H1 (cell line): ENCODE results near the gene CACNG8. TPM values are rescaled to one million over a fixed set of nuclear protein-coding genes. Genes with fewer than 3 reads are reported as not detected.

Experiments
- CTCF ChIA-PET: fragments of 300-600 bp; sonication (Branson Sonifier 250); formaldehyde crosslinking; loops from one replicate; lab custom pipeline; 2021; ENCODE audit not compliant: partially characterized antibody; lab: Charles Lee
- POLR2A ChIA-PET: fragments of 300-600 bp; sonication (Branson Sonifier 250); formaldehyde crosslinking; loops from one replicate; lab custom pipeline; 2021; ENCODE audit warnings: inconsistent platforms; ENCODE audit not compliant: partially characterized antibody; lab: Charles Lee
- DNase-seq, 2 experiments: peaks; one replicate each; pipeline versions ENCODE4 v3.0.0 to v3.0.0-alpha.2; 2010 to 2022; ENCODE audit warnings: low spot score in 2 of 2, low read depth in 1 of 2, mixed read lengths in 1 of 2
- FAIRE-seq: peaks from 2 replicates; lab custom pipeline; 2011; peaks lifted over from hg19 to GRCh38; lab: Jason Lieb, UNC
- H2AFZ ChIP-seq: 2 replicates; pipeline ENCODE4 v1.8.1; 2012; ENCODE audit warnings: low read length, inconsistent platforms
- H2AK5ac ChIP-seq: 2 replicates; pipeline ENCODE4 v1.6.1; 2013; ENCODE audit warnings: low read depth, low read length
- H2BK120ac ChIP-seq: replicated peaks from 2 replicates; pipeline ENCODE3; 2013; ENCODE audit warnings: low read depth, low read length, inconsistent platforms
- H2BK12ac ChIP-seq: 2 replicates; pipeline ENCODE4 v1.6.1; 2013; ENCODE audit warnings: low read depth, low read length
- H2BK15ac ChIP-seq: 2 replicates; pipeline ENCODE4 v1.6.1; 2013; ENCODE audit warnings: low read length
- H2BK20ac ChIP-seq: 2 replicates; pipeline ENCODE4 v1.6.1; 2013; ENCODE audit warnings: low read length
- H2BK5ac ChIP-seq: 2 replicates; pipeline ENCODE4 v1.6.1; 2013; ENCODE audit warnings: low read depth, low read length
- H3K14ac ChIP-seq: 2 replicates; pipeline ENCODE4 v1.6.1; 2013; ENCODE audit warnings: inconsistent platforms; ENCODE audit not compliant: insufficient read length
- H3K18ac ChIP-seq: 2 replicates; pipeline ENCODE4 v1.6.1; 2013; ENCODE audit warnings: low read length; ENCODE audit errors: extremely low read depth
- H3K23ac ChIP-seq: 2 replicates; pipeline ENCODE4 v1.6.1; 2013; ENCODE audit warnings: inconsistent platforms; ENCODE audit not compliant: insufficient read length
- H3K23me2 ChIP-seq: 2 replicates; pipeline ENCODE4 v1.6.1; 2013; ENCODE audit warnings: low read depth, low read length
- H3K27ac ChIP-seq: 2 replicates; pipeline ENCODE4 v1.6.1; 2011; ENCODE audit warnings: low read depth, low read length, inconsistent platforms
- H3K27me3 ChIP-seq, 4 experiments: replicated peaks in 1 of 4; 1 replicate in 1 of 4; 2 replicates in 3 of 4; pipeline versions ENCODE4 v1.6.1 to v1.8.1; 2011 to 2013; ENCODE audit warnings: low read length in 3 of 4, mild to moderate bottlenecking in 3 of 4, inconsistent platforms in 2 of 4, mixed read lengths in 2 of 4, moderate library complexity in 1 of 4; ENCODE audit not compliant: control insufficient read depth in 3 of 4, insufficient read depth in 3 of 4; ENCODE audit errors: extremely low read depth in 1 of 4
- H3K36me3 ChIP-seq, 4 experiments: 2 replicates each; pipeline versions ENCODE4 v1.6.1 to v1.8.1; 2011 to 2013; ENCODE audit warnings: mild to moderate bottlenecking in 4 of 4, low read length in 3 of 4, moderate library complexity in 2 of 4, control low read depth in 1 of 4, inconsistent platforms in 1 of 4; ENCODE audit not compliant: insufficient read depth in 4 of 4, control insufficient read depth in 2 of 4
- H3K4ac ChIP-seq: replicated peaks from 2 replicates; pipeline ENCODE3; 2013; ENCODE audit warnings: low read length, low read depth, mixed read lengths, inconsistent platforms; ENCODE audit not compliant: insufficient read length
- H3K4me1 ChIP-seq, 4 experiments: replicated peaks in 1 of 4; 1 replicate in 1 of 4; 2 replicates in 3 of 4; pipeline versions ENCODE4 v1.6.1 to v1.8.1; 2011 to 2013; ENCODE audit warnings: low read length in 3 of 4, inconsistent platforms in 2 of 4, mixed read lengths in 1 of 4; ENCODE audit not compliant: insufficient read depth in 4 of 4, control insufficient read depth in 3 of 4
- H3K4me2 ChIP-seq, 2 experiments: 2 replicates each; pipeline versions ENCODE4 v1.6.1 to v1.8.1; 2011 to 2013; ENCODE audit warnings: low read depth in 2 of 2, low read length in 2 of 2, control low read depth in 1 of 2, inconsistent platforms in 1 of 2, mild to moderate bottlenecking in 1 of 2; ENCODE audit not compliant: insufficient read depth in 1 of 2
- H3K4me3 ChIP-seq, 4 experiments: fragments of 200-600, 300-600 bp in 1 of 4; sonication (generic), shearing (Covaris generic), sonication (Bioruptor Twin) in 1 of 4; 2 replicates each; pipeline versions ENCODE4 v1.5.1 to v1.8.1; 2011 to 2016; ENCODE audit warnings: low read length in 4 of 4, low read depth in 3 of 4, control low read depth in 2 of 4, inconsistent platforms in 2 of 4, mild to moderate bottlenecking in 2 of 4, mixed read lengths in 1 of 4, moderate library complexity in 1 of 4; ENCODE audit not compliant: insufficient read depth in 2 of 4; ENCODE audit errors: extremely low read depth in 1 of 4
- H3K56ac ChIP-seq: replicated peaks from 2 replicates; pipeline ENCODE3; 2013; ENCODE audit warnings: low read depth, mild to moderate bottlenecking, mixed read lengths, low read length, inconsistent platforms; ENCODE audit not compliant: insufficient read length
- H3K79me1 ChIP-seq: 2 replicates; pipeline ENCODE4 v1.6.1; 2013; ENCODE audit warnings: low read depth, low read length, control low read depth
- H3K79me2 ChIP-seq, 2 experiments: 2 replicates each; pipeline versions ENCODE4 v1.6.1 to v1.8.1; 2012 to 2013; ENCODE audit warnings: low read length in 2 of 2, mild to moderate bottlenecking in 2 of 2, inconsistent platforms in 1 of 2; ENCODE audit not compliant: insufficient read depth in 2 of 2, control insufficient read depth in 1 of 2
- H3K9ac ChIP-seq, 4 experiments: replicated peaks in 1 of 4; 1 replicate in 1 of 4; 2 replicates in 3 of 4; pipeline versions ENCODE4 v1.6.1 to v1.8.1; 2011 to 2013; ENCODE audit warnings: low read depth in 3 of 4, low read length in 3 of 4, control low read depth in 2 of 4, mild to moderate bottlenecking in 2 of 4, moderate library complexity in 2 of 4, inconsistent platforms in 1 of 4; ENCODE audit errors: extremely low read depth in 1 of 4
- H3K9me3 ChIP-seq, 2 experiments: 2 replicates each; pipeline versions ENCODE4 v1.6.1 to v1.8.1; 2012 to 2013; ENCODE audit warnings: mild to moderate bottlenecking in 2 of 2, moderate library complexity in 2 of 2, control low read depth in 1 of 2, inconsistent platforms in 1 of 2, low read depth in 1 of 2, low read length in 1 of 2, mixed read lengths in 1 of 2; ENCODE audit not compliant: insufficient read depth in 2 of 2
- H4K20me1 ChIP-seq, 2 experiments: replicated peaks in 1 of 2; 2 replicates each; pipeline versions ENCODE3 to v1.8.1; 2011 to 2013; ENCODE audit warnings: inconsistent platforms in 2 of 2, low read length in 2 of 2, mild to moderate bottlenecking in 1 of 2; ENCODE audit not compliant: insufficient read depth in 2 of 2, control insufficient read depth in 1 of 2
- H4K5ac ChIP-seq: 2 replicates; pipeline ENCODE4 v1.6.1; 2013; ENCODE audit warnings: low read length, low read depth, mixed read lengths, inconsistent platforms; ENCODE audit not compliant: insufficient read length
- H4K8ac ChIP-seq: 2 replicates; pipeline ENCODE4 v1.8.0; 2013; ENCODE audit warnings: mild to moderate bottlenecking, moderate library complexity, low read length, inconsistent platforms; ENCODE audit not compliant: insufficient read depth; ENCODE audit errors: extremely low read depth
- H4K91ac ChIP-seq: replicated peaks from 2 replicates; pipeline ENCODE3; 2013; ENCODE audit warnings: low read length, mixed read lengths, inconsistent platforms; ENCODE audit not compliant: insufficient read length
- CEBPB ChIP-seq: IDR thresholded peaks from 2 replicates; pipeline ENCODE4 v1.6.1; 2012; ENCODE audit warnings: low read depth, low read length
- CHD2 ChIP-seq: IDR thresholded peaks from 2 replicates; pipeline ENCODE4 v1.6.1; 2012; ENCODE audit warnings: low read length, improper control_type of control experiment
- E2F6 ChIP-seq: IDR thresholded peaks from 2 replicates; pipeline ENCODE4 v1.6.1; 2012; ENCODE audit warnings: inconsistent platforms
- FOSL1 ChIP-seq: IDR thresholded peaks from 2 replicates; pipeline ENCODE4 v1.6.1; 2011; ENCODE audit warnings: mild to moderate bottlenecking, low read depth, low read length, moderate library complexity; ENCODE audit not compliant: insufficient read depth
- HDAC6 ChIP-seq: IDR thresholded peaks from one replicate; pipeline ENCODE4 v1.7.1; 2012; ENCODE audit warnings: low read depth, mild to moderate bottlenecking, inconsistent platforms, low read length, moderate library complexity
- JUN ChIP-seq: IDR thresholded peaks from 2 replicates; pipeline ENCODE4 v1.6.1; 2011; ENCODE audit warnings: low read depth, mild to moderate bottlenecking, improper control_type of control experiment, low read length
- KDM1A ChIP-seq: fragments of 200-600, 300-600 bp; sonication (generic); IDR thresholded peaks from 2 replicates; pipeline ENCODE4 v1.7.1; 2016; ENCODE audit warnings: mild to moderate bottlenecking, low read length, borderline replicate concordance
- KDM5A ChIP-seq: fragments of 200-600 bp; IDR thresholded peaks from 2 replicates; pipeline ENCODE4 v1.7.1; 2012; ENCODE audit warnings: mild to moderate bottlenecking, low read length, inconsistent platforms, mixed read lengths
- MAFK ChIP-seq: IDR thresholded peaks from 2 replicates; pipeline ENCODE4 v1.6.1; 2012; ENCODE audit warnings: low read depth, mild to moderate bottlenecking, improper control_type of control experiment, low read length
- PHF8 ChIP-seq: fragments of 200-600 bp; sonication (generic); conservative IDR thresholded peaks from 2 replicates; pipeline ENCODE4 v1.7.1; 2012; ENCODE audit warnings: low read depth, mild to moderate bottlenecking, inconsistent platforms, low read length, moderate library complexity
- RAD21 ChIP-seq, 2 experiments: IDR thresholded peaks in 1 of 2; conservative IDR thresholded peaks in 1 of 2; 2 replicates each; pipeline ENCODE4 v1.6.1; 2011; ENCODE audit warnings: low read depth in 2 of 2, low read length in 2 of 2, improper control_type of control experiment in 1 of 2, inconsistent platforms in 1 of 2, mild to moderate bottlenecking in 1 of 2, moderate library complexity in 1 of 2
- RBBP5 ChIP-seq: IDR thresholded peaks from 2 replicates; pipeline ENCODE4 v1.7.1; 2012; ENCODE audit warnings: low read depth, mild to moderate bottlenecking, inconsistent platforms, low read length, moderate library complexity, borderline replicate concordance
- RFX5 ChIP-seq: IDR thresholded peaks from 2 replicates; pipeline ENCODE4 v1.6.1; 2011; ENCODE audit warnings: low read depth, low read length, improper control_type of control experiment, borderline replicate concordance
- SP1 ChIP-seq: IDR thresholded peaks from 2 replicates; pipeline ENCODE4 v1.6.1; 2011; ENCODE audit warnings: low read depth, low read length
- WGBS, 2 experiments: shearing (Covaris generic) in 1 of 2; methylation state at CpG; one replicate each; pipeline versions ENCODE4 v1.1.6 to v1.1.7; 2013 to 2015; ENCODE audit warnings: low lambda C conversion rate in 2 of 2, mixed read lengths in 2 of 2, inconsistent platforms in 1 of 2, low coverage in 1 of 2, missing lambda C conversion rate in 1 of 2; ENCODE audit not compliant: insufficient replicate concordance in 2 of 2, insufficient coverage in 1 of 2, insufficient read length in 1 of 2; ENCODE audit errors: extremely low coverage in 1 of 2, missing lambda C conversion rate in 1 of 2; 5-methylcytosine and 5-hydroxymethylcytosine counted together
- polyA plus RNA-seq, 7 experiments: library from polyadenylated mRNA; depleted of rRNA in 3 of 7; stranded (reverse) in 5 of 7; unstranded in 2 of 7; fragments of >200 nt in 5 of 7; fragments of 200-250 nt in 2 of 7; gene quantifications; 1 replicate in 5 of 7; 2 replicates in 1 of 7; 4 replicates in 1 of 7; pipeline versions ENCODE4 v1.2.1 to v1.2.3, GENCODE V29; 2011 to 2013; ENCODE audit warnings: missing spikeins in 2 of 7, mixed read lengths in 2 of 7
- total RNA-seq: library from RNA; stranded (reverse); fragmentation: NEBNext Ultra II Directional; extraction: Animal tissue kit (Norgen Biotek cat#: 25700); gene quantifications from 2 replicates; pipeline ENCODE4 v1.2.1, GENCODE V29; 2021

Gene CACNG8
- total and polyA plus RNA-seq, 2 of the 8 experiments (the other 6 are each of a cell fraction or from before 2014, with no cell fraction given): 0.41 to 4.5 TPM

GRCh38 chr19:53992815-53993214, 30.1 kb downstream of the CACNG8 start:
- H2BK20ac ChIP-seq: no peak overlapping the region
- H3K36me3 ChIP-seq: no peaks in the 10 kb centered on the region
- no peak overlapping the region for H3K4me3 ChIP-seq
- H3K9ac ChIP-seq: no peak overlapping the region
- no peak overlapping the region for H2BK5ac ChIP-seq
- H4K5ac ChIP-seq: no peak overlapping the region
- no peak overlapping the region for H3K56ac ChIP-seq
- H2BK15ac ChIP-seq: no peak overlapping the region
- no peaks in the 10 kb centered on the region for H3K79me2 ChIP-seq
- 98% methylated on average over 9 of the region's 43 CpGs; no CpG with 5 or more reads in 1 of the 2 experiments for WGBS, 2 experiments
- H2AK5ac ChIP-seq: no peak overlapping the region
- no peaks in the 10 kb centered on the region for H3K9me3 ChIP-seq
- no peak overlapping the region for H2AFZ ChIP-seq
- no peak overlapping the region; the same call in 1 of the 2 replicates for H4K8ac ChIP-seq
- ChIA-PET CTCF (interaction anchor here (0.7 to 4.2 kb wide), 10 partner anchors 12 to 199 kb away, joined by 3 to 33 read pairs (median 3); no protein-coding TSS in a partner anchor), POLR2A (interaction anchor here (0.8 to 4.0 kb wide), 17 partner anchors 8 to 49 kb away, joined by 3 to 21 read pairs (median 4); no protein-coding TSS in a partner anchor)
- H3K14ac ChIP-seq: no peak overlapping the region
- peaks cover 9% of the 10 kb centered on the region; the same call in 1 of the 2 replicates for H3K23me2 ChIP-seq
- DNase-seq (no peak), FAIRE-seq (no peak)
- H3K27ac ChIP-seq: no peak overlapping the region
- no peak overlapping the region for H2BK12ac ChIP-seq
- H3K4me1 ChIP-seq: peaks cover 0 to 16% (median 7%) of the 10 kb centered on the region in 4 experiments; a peak in 6 of 7 replicates
- H4K91ac ChIP-seq: no peak overlapping the region
- H3K4ac ChIP-seq: no peak overlapping the region
- no peak overlapping the region for H3K23ac ChIP-seq
- no peaks in the 10 kb centered on the region for H3K79me1 ChIP-seq
- peaks cover 2 to 46% (median 32%) of the 10 kb centered on the region in 4 experiments for H3K27me3 ChIP-seq
- H3K4me2 ChIP-seq: no peak overlapping the region
- H2BK120ac ChIP-seq: no peak overlapping the region
- no peaks in the 10 kb centered on the region for H4K20me1 ChIP-seq
- no peak overlapping the region for H3K18ac ChIP-seq
- TF ChIP-seq E2F6 (no peak), SP1 (no peak), RBBP5 (no peak), RFX5 (no peak), CHD2 (no peak), PHF8 (no peak), KDM5A (no peak), JUN (no peak), CEBPB (no peak), RAD21 (IDR thresholded peaks at IDR 0.05 in 1 of 2, conservative IDR thresholded peaks at IDR 0.05 in 1 of 2; ENCODE audit: low read depth in 2 of 2, low read length in 2 of 2) (no peak), HDAC6 (no peak), KDM1A (no peak), MAFK (no peak), FOSL1 (no peak)
